MM.1S (cell line): Measurements from ENCODE around the gene OIT3.

Source experiments
- DNase-seq: peaks from one replicate; pipeline ENCODE4 v3.0.0-alpha.2; 2015
- H2AFZ ChIP-seq: fragments of 300-600 bp; sonication (generic); 2 replicates; pipeline ENCODE4 v1.6.0; 2016; ENCODE audit warnings: antibody characterized with exemption, low read length
- H3F3A ChIP-seq: fragments of 300-600 bp; sonication (generic); 2 replicates; pipeline ENCODE4 v1.6.1; 2016; ENCODE audit warnings: mild to moderate bottlenecking, antibody characterized with exemption, low read length, moderate library complexity, mixed read lengths; ENCODE audit not compliant: insufficient read depth
- H3K27ac ChIP-seq: fragments of 300-600 bp; sonication (generic); 2 replicates; pipeline ENCODE4 v1.5.1; 2016; ENCODE audit warnings: mild to moderate bottlenecking, low read length
- H3K27me3 ChIP-seq: fragments of 300-600 bp; sonication (generic); replicated peaks from 2 replicates; pipeline ENCODE4 v1.6.0; 2016; ENCODE audit warnings: low read length; ENCODE audit not compliant: insufficient read depth
- H3K36me3 ChIP-seq: fragments of 300-600 bp; sonication (generic); replicated peaks from 2 replicates; pipeline ENCODE4 v1.6.1; 2016; ENCODE audit warnings: mild to moderate bottlenecking, low read length, mixed read lengths; ENCODE audit not compliant: insufficient read depth
- H3K4me1 ChIP-seq: fragments of 300-600 bp; sonication (generic); 2 replicates; pipeline ENCODE4 v1.6.1; 2016; ENCODE audit warnings: low read length, mixed read lengths
- H3K4me2 ChIP-seq: fragments of 300-600 bp; sonication (generic); 2 replicates; pipeline ENCODE4 v1.6.0; 2016; ENCODE audit warnings: low read depth, low read length
- H3K4me3 ChIP-seq: fragments of 300-600 bp; sonication (generic); 2 replicates; pipeline ENCODE4 v1.5.1; 2016; ENCODE audit warnings: low read length, mixed read lengths
- H3K79me2 ChIP-seq: fragments of 300-600 bp; sonication (generic); 2 replicates; pipeline ENCODE4 v1.6.1; 2016; ENCODE audit warnings: mixed run types, low read length, mixed read lengths
- H3K9ac ChIP-seq: fragments of 300-600 bp; sonication (generic); 2 replicates; pipeline ENCODE4 v1.6.1; 2016; ENCODE audit warnings: low read length, mixed read lengths
- H3K9me2 ChIP-seq: fragments of 300-600 bp; sonication (generic); replicated peaks from 2 replicates; pipeline ENCODE4 v1.6.1; 2016; ENCODE audit warnings: mild to moderate bottlenecking, low read length, mixed read lengths; ENCODE audit not compliant: insufficient read depth
- H3K9me3 ChIP-seq: fragments of 300-600 bp; sonication (generic); replicated peaks from 2 replicates; pipeline ENCODE4 v1.6.1; 2016; ENCODE audit warnings: mild to moderate bottlenecking, low read length, mixed read lengths; ENCODE audit not compliant: insufficient read depth
- H4K20me1 ChIP-seq: fragments of 300-600 bp; sonication (generic); 2 replicates; pipeline ENCODE4 v1.6.1; 2016; ENCODE audit warnings: mild to moderate bottlenecking, low read length, moderate library complexity, mixed read lengths; ENCODE audit not compliant: insufficient read depth
- CTCF ChIP-seq: fragments of 300-600 bp; sonication (generic); IDR thresholded peaks from 2 replicates; pipeline ENCODE4 v1.5.1; 2016; ENCODE audit warnings: antibody characterized with exemption, low read length, mixed read lengths
- EZH2 ChIP-seq: fragments of 300-600 bp; sonication (generic); optimal IDR thresholded peaks from 2 replicates; pipeline ENCODE3; 2017; ENCODE audit warnings: low read depth, mild to moderate bottlenecking, antibody characterized with exemption, low read length, mixed read lengths
- EZH2phosphoT487 ChIP-seq: fragments of 300-600 bp; sonication (generic); IDR thresholded peaks from 2 replicates; pipeline ENCODE4 v1.6.1; 2018; ENCODE audit warnings: antibody characterized with exemption, low read length

Gene OIT3

DNA sequence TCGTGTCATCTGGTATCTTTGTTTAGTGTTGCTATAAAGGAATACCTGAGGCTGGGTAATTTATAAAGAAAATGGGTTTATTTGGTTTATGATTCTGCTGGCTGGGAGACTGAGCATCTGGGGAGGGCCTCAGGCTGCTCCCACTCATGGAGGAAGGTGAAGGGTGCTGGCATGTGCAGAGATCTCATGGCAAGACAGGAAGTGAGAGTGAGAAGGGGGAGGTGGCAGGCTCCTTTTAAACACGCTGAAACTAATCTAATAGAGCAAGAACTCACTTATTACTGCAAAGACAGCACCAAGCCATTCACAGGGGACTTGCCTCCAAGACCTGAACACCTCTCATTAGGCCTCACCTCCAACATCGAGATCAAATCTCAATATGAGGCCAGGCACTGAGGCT is 11.3 kb downstream of the OIT3 start:
- Histone ChIP-seq H3K27me3 (no peaks in the 10 kb centered on the region), H3K4me3 (no peak overlapping the region), H3F3A (no peaks in the 10 kb centered on the region), H3K4me2 (no peak overlapping the region), H3K9ac (no peak overlapping the region), H3K9me2 (no peaks in the 10 kb centered on the region), H3K27ac (no peak overlapping the region), H3K9me3 (no peaks in the 10 kb centered on the region), H4K20me1 (no peaks in the 10 kb centered on the region), H3K36me3 (no peaks in the 10 kb centered on the region), H3K79me2 (no peaks in the 10 kb centered on the region), H2AFZ (0 out of 2 replicates have a peak overlapping the region, but pooled peaks have one; percentile 7), H3K4me1 (peaks cover 11% of the 10 kb centered on the region)
- no peak for TF ChIP-seq EZH2phosphoT487
- TF ChIP-seq EZH2: no peak
- no peak for TF ChIP-seq CTCF
- peak; percentile 8 for DNase-seq

DNA sequence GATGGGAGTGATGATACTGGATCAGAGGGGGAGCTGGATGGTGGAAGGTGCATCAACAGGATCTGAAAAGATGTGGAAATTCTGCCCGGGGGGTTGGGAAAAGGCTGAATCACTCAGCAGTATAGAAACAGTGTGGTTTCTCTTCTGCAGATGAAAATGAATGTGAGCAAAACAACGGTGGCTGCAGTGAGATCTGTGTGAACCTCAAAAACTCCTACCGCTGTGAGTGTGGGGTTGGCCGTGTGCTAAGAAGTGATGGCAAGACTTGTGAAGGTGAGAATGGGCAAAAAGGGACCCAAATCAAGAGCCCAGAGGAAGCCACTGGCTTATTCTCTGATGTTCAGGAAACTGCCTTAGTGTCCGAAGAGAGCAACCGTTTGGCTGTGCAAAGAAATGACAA is 12.9 kb downstream of the OIT3 start:
- Histone ChIP-seq H3K9ac (no peak overlapping the region), H2AFZ (no peak overlapping the region), H3K79me2 (no peaks in the 10 kb centered on the region), H4K20me1 (no peaks in the 10 kb centered on the region), H3K4me1 (peaks cover 11% of the 10 kb centered on the region), H3K9me3 (no peaks in the 10 kb centered on the region), H3K4me3 (no peak overlapping the region), H3K27ac (no peak overlapping the region), H3K36me3 (no peaks in the 10 kb centered on the region), H3F3A (no peaks in the 10 kb centered on the region), H3K27me3 (no peaks in the 10 kb centered on the region), H3K9me2 (no peaks in the 10 kb centered on the region), H3K4me2 (no peak overlapping the region)
- no peak for TF ChIP-seq CTCF
- TF ChIP-seq EZH2phosphoT487: no peak
- no peak for TF ChIP-seq EZH2
- DNase-seq: no peak

- Histone ChIP-seq H3K36me3 (no peaks in the 10 kb centered on the region), H3K79me2 (no peaks in the 10 kb centered on the region), H3K4me1 (peaks cover under 1% of the 10 kb centered on the region; the same call in 1 of the 2 replicates), H3K4me2 (no peak overlapping the region), H3K9ac (no peak overlapping the region), H3F3A (no peaks in the 10 kb centered on the region), H4K20me1 (no peaks in the 10 kb centered on the region), H3K9me2 (no peaks in the 10 kb centered on the region), H3K4me3 (no peak overlapping the region), H3K27ac (no peak overlapping the region), H3K9me3 (no peaks in the 10 kb centered on the region), H3K27me3 (no peaks in the 10 kb centered on the region), H2AFZ (no peak overlapping the region)
- DNase-seq: no peak
- TF ChIP-seq EZH2: no peak
- TF ChIP-seq CTCF: no peak
- no peak for TF ChIP-seq EZH2phosphoT487
Observed at GRCh38 chr10:72910705-72911104, 17.2 kb downstream of the OIT3 start.

DNA sequence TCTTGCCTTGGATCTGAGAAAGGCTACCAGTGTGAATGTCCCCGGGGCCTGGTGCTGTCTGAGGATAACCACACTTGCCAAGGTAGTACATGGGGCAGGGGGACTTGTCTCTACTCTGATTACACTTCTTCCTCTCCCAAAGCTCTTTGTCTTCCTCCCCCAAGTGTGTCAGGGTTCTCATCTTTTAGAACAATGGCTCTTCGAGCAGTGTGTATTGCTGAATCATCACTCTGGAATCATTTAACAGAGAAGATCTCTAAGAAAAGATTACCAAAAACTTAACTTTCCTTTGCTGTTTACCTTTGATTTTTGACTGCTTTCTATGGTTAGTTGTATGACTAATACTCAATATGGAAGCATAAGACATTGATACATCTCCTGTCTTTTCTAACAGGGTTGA is 18.2 kb downstream of the OIT3 start:
- Histone ChIP-seq H3K9me3 (no peaks in the 10 kb centered on the region), H3K4me2 (no peak overlapping the region), H3K27me3 (no peaks in the 10 kb centered on the region), H3K36me3 (no peaks in the 10 kb centered on the region), H3K79me2 (no peaks in the 10 kb centered on the region), H3K4me1 (no peaks in the 10 kb centered on the region), H4K20me1 (no peaks in the 10 kb centered on the region), H3K27ac (no peak overlapping the region), H2AFZ (no peak overlapping the region), H3K4me3 (no peak overlapping the region), H3F3A (no peaks in the 10 kb centered on the region), H3K9ac (no peak overlapping the region), H3K9me2 (no peaks in the 10 kb centered on the region)
- no peak for DNase-seq
- TF ChIP-seq EZH2: no peak
- no peak for TF ChIP-seq CTCF
- TF ChIP-seq EZH2phosphoT487: no peak
